Ovary (tissue), 3 donors: Measurements from ENCODE around the gene UBL4A.

ENCODE experiments used
- CTCF ChIP-seq, 3 donors: fragments of 450-650 bp in 2 of 3; fragments of 200-600 bp in 1 of 3; IDR thresholded peaks; one replicate each; pipeline versions ENCODE4 v1.5.1 to v1.8.0; 2016 to 2022; ENCODE audit warnings: antibody characterized with exemption in 3 of 3, mild to moderate bottlenecking in 1 of 3
- POLR2A ChIP-seq: fragments of 450-650 bp; IDR thresholded peaks from one replicate; pipeline ENCODE4 v1.6.1; 2017; ENCODE audit warnings: antibody characterized with exemption, mild to moderate bottlenecking, moderate library complexity
- donor health status: DM: no; HTN: no; CAD: no.

- TF ChIP-seq CTCF (IDR thresholded peaks at IDR 0.05) (no peak), POLR2A (no peak)
Observed at GRCh38 chrX:154515090-154515965, 28.9 kb upstream of the UBL4A start.
